HepG2 (cell line): ENCODE results near the gene STN1. TPM values are rescaled to one million over a fixed set of nuclear protein-coding genes. Genes with fewer than 3 reads are reported as not detected.
A peak's percentile ranks its signal among the peaks of the same experiment; 100 is the strongest.

Experiments
- ARID5B ChIP-seq: IDR thresholded peaks from 2 replicates; pipeline ENCODE4 v1.4.0; 2020; ENCODE audit warnings: mild to moderate bottlenecking, missing genetic modification reagents
- SATB2 ChIP-seq: sonication (generic); formaldehyde crosslinking; IDR thresholded peaks from 2 replicates; pipeline ENCODE4 v1.5.0; 2020; ENCODE audit warnings: missing genetic modification reagents
- SOX5 ChIP-seq: IDR thresholded peaks from 2 replicates; pipeline ENCODE4 v1.6.1; 2016; ENCODE audit warnings: borderline replicate concordance
- ZKSCAN5 ChIP-seq: sonication (generic); formaldehyde crosslinking; IDR thresholded peaks from 2 replicates; pipeline ENCODE4 v1.5.1; 2020; ENCODE audit warnings: mild to moderate bottlenecking, missing genetic modification reagents
- ZNF205 ChIP-seq: IDR thresholded peaks from 2 replicates; pipeline ENCODE4 v1.6.1; 2018; ENCODE audit warnings: missing biosample characterization, missing genetic modification reagents
- ZNF556 ChIP-seq: sonication (generic); formaldehyde crosslinking; IDR thresholded peaks from 2 replicates; pipeline ENCODE4 v1.4.0; 2020; ENCODE audit warnings: mild to moderate bottlenecking, missing genetic modification reagents, borderline replicate concordance
- polyA plus RNA-seq, 8 experiments: library from polyadenylated mRNA; depleted of rRNA in 3 of 8; stranded (reverse) in 7 of 8; unstranded in 1 of 8; fragments of >200 nt; fragmentation: Illumina TruSeq in 4 of 8; extraction: Trizol in 4 of 8; gene quantifications; 2 replicates each; pipeline versions ENCODE4 v1.2.1 to v1.2.3, GENCODE V29; 2011 to 2016; ENCODE audit warnings: low read depth in 4 of 8, missing spikeins in 1 of 8, mixed read lengths in 1 of 8; ENCODE audit not compliant: insufficient read depth in 1 of 8
- total RNA-seq, 5 experiments: library from RNA; depleted of rRNA; stranded (reverse); fragments of >200 nt; fragmentation: Illumina TruSeq; extraction: Trizol; gene quantifications; 2 replicates each; pipeline ENCODE4 v1.2.3, GENCODE V29; 2016; ENCODE audit warnings: low read depth in 1 of 5
- TF ChIP-seq, protein P1 (sequence below), 2 experiments: fragments of 450-650 bp in 1 of 2; sonication (generic) in 1 of 2; formaldehyde crosslinking in 1 of 2; IDR thresholded peaks; 2 replicates each; pipeline versions ENCODE4 v1.6.1 to v1.8.0; 2016 to 2022; ENCODE audit warnings: antibody characterized with exemption in 1 of 2, mild to moderate bottlenecking in 1 of 2, missing genetic modification reagents in 1 of 2
- TF ChIP-seq, protein P2 (sequence below): sonication (generic); formaldehyde crosslinking; IDR thresholded peaks from 2 replicates; pipeline ENCODE4 v1.5.1; 2020; ENCODE audit warnings: mild to moderate bottlenecking, missing genetic modification reagents, moderate library complexity

The STN1 gene
- total and polyA plus RNA-seq, 2 of the 13 experiments (the other 11 are each of a cell fraction or from before 2014, with no cell fraction given), result 17.6 to 22.7 TPM

DNA sequence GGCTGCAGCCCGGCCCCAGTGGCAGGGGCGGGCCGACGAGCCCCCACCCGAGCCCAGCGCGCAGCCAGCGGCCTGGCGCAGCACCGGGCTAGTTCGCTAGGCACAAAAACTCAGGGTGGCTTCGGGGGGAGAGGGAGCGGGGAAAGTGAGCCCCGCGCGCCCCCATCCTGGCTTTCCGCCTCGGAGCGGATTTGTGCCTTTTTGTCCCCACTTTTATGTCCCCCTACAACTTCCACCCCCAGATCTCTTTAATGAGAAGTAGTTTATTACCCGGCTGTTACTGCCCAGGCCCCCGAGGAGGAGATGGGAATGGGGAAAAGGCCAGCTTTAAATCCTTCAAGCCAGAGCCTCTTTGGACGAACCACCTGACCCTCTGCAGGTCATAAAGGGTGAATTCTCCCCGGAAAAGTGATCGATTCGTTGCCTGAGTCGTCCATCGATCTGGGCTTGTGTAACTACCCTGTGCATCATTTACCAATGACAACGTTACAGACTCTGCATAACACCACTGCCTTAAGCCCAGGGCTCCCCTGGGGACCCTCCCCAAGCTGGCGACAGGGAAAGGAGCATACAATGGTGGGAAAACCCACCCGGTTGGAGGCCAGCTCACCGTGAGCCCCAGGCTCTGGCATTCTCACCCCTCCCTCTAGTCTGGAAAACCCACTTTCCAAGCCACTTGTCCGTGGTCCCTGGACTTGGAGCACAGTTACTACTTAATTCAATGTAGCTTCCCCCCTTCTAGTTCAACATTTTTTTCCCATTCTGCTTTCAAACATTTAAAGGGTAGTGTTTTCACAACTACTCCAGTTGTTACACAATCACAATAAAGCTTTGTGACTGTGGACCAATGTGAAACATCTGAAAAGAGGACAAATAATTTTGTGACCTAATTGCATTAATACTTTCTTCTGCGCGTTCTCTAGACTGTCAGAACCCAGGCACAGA, 61.9 kb downstream of the STN1 start (continued):
- TF ChIP-seq, protein P1, sequence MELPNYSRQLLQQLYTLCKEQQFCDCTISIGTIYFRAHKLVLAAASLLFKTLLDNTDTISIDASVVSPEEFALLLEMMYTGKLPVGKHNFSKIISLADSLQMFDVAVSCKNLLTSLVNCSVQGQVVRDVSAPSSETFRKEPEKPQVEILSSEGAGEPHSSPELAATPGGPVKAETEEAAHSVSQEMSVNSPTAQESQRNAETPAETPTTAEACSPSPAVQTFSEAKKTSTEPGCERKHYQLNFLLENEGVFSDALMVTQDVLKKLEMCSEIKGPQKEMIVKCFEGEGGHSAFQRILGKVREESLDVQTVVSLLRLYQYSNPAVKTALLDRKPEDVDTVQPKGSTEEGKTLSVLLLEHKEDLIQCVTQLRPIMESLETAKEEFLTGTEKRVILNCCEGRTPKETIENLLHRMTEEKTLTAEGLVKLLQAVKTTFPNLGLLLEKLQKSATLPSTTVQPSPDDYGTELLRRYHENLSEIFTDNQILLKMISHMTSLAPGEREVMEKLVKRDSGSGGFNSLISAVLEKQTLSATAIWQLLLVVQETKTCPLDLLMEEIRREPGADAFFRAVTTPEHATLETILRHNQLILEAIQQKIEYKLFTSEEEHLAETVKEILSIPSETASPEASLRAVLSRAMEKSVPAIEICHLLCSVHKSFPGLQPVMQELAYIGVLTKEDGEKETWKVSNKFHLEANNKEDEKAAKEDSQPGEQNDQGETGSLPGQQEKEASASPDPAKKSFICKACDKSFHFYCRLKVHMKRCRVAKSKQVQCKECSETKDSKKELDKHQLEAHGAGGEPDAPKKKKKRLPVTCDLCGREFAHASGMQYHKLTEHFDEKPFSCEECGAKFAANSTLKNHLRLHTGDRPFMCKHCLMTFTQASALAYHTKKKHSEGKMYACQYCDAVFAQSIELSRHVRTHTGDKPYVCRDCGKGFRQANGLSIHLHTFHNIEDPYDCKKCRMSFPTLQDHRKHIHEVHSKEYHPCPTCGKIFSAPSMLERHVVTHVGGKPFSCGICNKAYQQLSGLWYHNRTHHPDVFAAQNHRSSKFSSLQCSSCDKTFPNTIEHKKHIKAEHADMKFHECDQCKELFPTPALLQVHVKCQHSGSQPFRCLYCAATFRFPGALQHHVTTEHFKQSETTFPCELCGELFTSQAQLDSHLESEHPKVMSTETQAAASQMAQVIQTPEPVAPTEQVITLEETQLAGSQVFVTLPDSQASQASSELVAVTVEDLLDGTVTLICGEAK (IDR thresholded peaks at IDR 0.05), result no peak
- TF ChIP-seq, protein P1 (CRISPR knock-in tag; IDR thresholded peaks at IDR 0.05), result no peak
- TF ChIP-seq ZKSCAN5 (no peak), SOX5 (CRISPR knock-in tag) (0 out of 2 replicates have a peak, but pooled peaks have one; percentile 21), ARID5B (peak; percentile 75), ZNF205 (no peak), ZNF556 (CRISPR knock-in tag) (peak; percentile 48; the same call in 1 of the 2 replicates), SATB2 (CRISPR knock-in tag) (no peak)
- TF ChIP-seq, protein P2, sequence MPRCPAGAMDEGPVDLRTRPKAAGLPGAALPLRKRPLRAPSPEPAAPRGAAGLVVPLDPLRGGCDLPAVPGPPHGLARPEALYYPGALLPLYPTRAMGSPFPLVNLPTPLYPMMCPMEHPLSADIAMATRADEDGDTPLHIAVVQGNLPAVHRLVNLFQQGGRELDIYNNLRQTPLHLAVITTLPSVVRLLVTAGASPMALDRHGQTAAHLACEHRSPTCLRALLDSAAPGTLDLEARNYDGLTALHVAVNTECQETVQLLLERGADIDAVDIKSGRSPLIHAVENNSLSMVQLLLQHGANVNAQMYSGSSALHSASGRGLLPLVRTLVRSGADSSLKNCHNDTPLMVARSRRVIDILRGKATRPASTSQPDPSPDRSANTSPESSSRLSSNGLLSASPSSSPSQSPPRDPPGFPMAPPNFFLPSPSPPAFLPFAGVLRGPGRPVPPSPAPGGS (CRISPR knock-in tag), result no peak
